Heart left ventricle (tissue), 13 donors: ENCODE measurements around the gene MINDY4.

Source experiments
- CTCF ChIP-seq, 12 donors: fragments of 200-600 bp; sonication (generic) in 4 of 12; IDR thresholded peaks; one replicate each; pipeline versions ENCODE4 v1.5.0 to v1.8.0; 2018 to 2022; ENCODE audit warnings: antibody characterized with exemption in 12 of 12, mild to moderate bottlenecking in 5 of 12
- POLR2A ChIP-seq, 2 donors: fragments of 450-650 bp; IDR thresholded peaks; one replicate each; pipeline ENCODE4 v1.6.1; 2017; ENCODE audit warnings: antibody characterized with exemption in 2 of 2, mild to moderate bottlenecking in 2 of 2, moderate library complexity in 2 of 2
- donor health status: ischemic (EF 13 %, LVEDD 7.1; RV severe dilation, severe dysfunction).
- donor health status: DM: no; HTN: yes; CAD: no.
- donor health status: DM: no; HTN: no; CAD: no.
- donor health status: ischemic (EF 25% LVEDD 6.9; RV normal size, moderate dysfunction).
- donor health status: ischemic (EF 25% LVEDD 5.7; RV mildly dilated, moderate dysfunction).
- donor health status: ischemic (EF 35%, LVEDD 5.7; RV mildly dilated, moderate dysfunction).
- donor health status: nonischemic (EF 11% LVEDD 7.7; RV severe dilation, severe dysfunction).
- donor health status: DM: yes; HTN: yes; CAD: no.
- donor health status: PGD.
- donor health status: ischemic (EF 29% LVEDD 5.4; RV normal size, mild dysfunction).
- donor health status: nonischemic (EF 23%, LVEDD 6.1; RV moderate dilation, normal function).

- TF ChIP-seq CTCF (IDR thresholded peaks at IDR 0.05) (no peak), POLR2A (IDR thresholded peaks at IDR 0.05) (no peak)
Measured at GRCh38 chr7:30909431-30909830, 138.2 kb downstream of the MINDY4 start.
